A549 treated with CORT108297 at 1 μM for 4 hours (cell line): ENCODE data around the gene RYR2. TPM values are rescaled to one million over a fixed set of nuclear protein-coding genes. Genes with fewer than 3 reads are reported as not detected.

Experiments used
- total RNA-seq: library from RNA; stranded (reverse); fragments of 200-300 nt; extraction: Qiagen RNA extraction; gene quantifications from 5 replicates; pipeline ENCODE4 v1.2.3, GENCODE V29; 2022

The RYR2 gene
- total RNA-seq: 0.01 to 0.09 TPM (median 0.02 TPM) in 5 replicates

DNA sequence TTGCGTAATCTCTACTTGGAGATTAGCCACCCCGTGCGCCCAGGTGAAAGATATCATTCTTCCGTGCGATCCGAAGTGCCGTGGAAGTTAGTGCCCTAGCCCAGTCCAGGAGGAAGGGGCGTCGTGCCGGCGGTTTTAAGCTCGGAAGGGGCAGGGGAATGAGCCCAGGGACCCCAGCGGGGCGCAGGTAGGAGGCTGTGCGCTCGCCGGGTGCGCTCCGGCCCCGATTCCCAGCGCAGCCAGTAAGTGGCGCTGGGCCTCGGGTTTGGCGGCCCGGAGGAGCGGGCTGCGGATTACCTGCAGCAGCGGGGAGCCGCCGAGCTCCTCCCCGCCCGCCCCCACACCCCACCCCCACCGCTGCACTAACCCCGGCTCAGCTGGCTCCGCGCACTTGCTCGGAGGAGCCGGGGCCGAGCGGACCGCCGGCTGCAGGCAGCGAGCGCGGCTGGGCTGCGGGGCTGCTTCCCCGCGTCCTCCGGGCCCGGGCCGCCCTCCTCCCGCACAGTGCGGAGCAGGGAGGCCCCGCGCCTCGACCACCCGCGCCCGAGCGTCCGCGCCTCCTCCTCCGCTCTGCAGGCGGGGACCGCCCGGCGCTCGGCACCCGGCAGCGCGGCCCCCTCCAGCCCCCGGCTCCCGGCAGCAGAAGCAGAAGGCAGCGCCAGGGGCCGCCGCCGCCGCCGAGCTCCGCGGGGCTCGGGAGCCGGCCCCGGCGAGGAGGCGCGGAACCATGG lies at the start of gene RYR2:
RYR2 (plus strand) TSS at position 390 of the 731 bp plus-strand sequence; CDS start at position 728, 338 bp downstream.

DNA sequence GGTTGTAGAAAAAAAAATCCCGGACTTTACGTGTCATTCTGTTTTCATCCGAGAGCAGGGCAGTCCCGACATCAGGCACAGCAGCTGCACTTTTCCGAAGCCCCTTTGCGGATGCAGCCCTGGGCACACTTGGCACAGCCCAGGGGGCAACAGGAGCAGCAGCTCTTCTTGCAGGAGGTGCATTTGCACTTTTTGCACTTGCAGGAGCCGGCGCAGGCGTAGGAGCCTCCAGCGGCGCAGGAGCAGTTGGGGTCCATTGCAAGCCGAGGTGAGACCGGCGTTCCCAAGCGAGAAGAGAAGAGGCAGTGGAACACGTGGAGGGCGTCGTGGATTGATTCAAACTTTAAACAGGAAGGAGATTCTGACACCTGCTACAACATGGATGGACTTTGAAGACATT lies 37.9 kb upstream of the RYR2 start, which contains the start of gene MT1HL1:
MT1HL1 (minus strand) TSS at position 326 of the 400 bp plus-strand sequence; CDS start at position 257, 69 bp downstream.

Other genes with a start within 250 kb of the RYR2 start
- 4.2 to 7.2 TPM (median 6.1 TPM) in 5 replicates for gene MTR, start 246.9 kb upstream of the RYR2 start, total RNA-seq
- not detected in 5 replicates for gene MT1HL1, start 37.7 kb upstream of the RYR2 start, total RNA-seq